8988T (cell line): Measurements from ENCODE around the gene TCERG1.

Experiments used
- DNase-seq: peaks from one replicate; pipeline ENCODE4 v3.0.0; 2011

The TCERG1 gene

DNA sequence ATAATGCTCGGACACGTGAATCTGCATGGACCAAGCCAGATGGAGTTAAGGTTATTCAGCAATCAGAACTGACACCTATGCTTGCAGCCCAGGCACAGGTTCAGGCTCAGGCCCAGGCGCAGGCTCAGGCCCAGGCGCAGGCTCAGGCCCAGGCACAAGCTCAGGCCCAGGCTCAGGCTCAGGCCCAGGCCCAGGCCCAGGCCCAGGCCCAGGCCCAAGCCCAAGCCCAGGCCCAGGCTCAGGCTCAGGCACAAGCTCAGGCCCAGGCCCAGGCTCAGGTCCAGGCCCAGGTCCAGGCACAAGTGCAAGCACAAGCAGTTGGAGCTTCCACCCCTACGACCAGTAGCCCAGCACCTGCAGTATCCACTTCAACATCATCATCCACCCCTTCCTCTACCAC, 11.8 kb downstream of the TCERG1 start:
- DNase-seq: no peak

DNA sequence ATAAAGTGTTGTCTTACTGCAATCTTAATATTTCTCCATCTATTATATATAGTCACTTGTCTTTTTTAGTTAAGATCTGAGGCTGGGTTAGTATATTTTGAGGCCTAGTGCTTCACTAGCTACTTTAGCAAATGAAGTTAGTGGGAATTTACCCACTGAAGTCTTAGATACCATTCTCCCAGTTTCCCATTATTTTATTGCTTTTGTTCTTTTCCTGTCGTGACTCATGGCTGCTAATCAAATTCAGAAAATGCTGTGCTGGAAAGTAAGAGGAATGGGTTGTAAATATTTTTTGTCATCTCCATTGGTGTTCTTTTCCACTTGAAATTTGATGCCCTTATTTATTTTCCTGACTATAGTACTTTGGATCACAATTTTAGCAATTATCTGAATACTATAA, 14.2 kb downstream of the TCERG1 start:
- DNase-seq: no peak

- DNase-seq: no peak
Observed at GRCh38 chr5:146463446-146463845, 16.3 kb downstream of the TCERG1 start.

GRCh38 chr5:146466521-146467349, 19.6 kb downstream of the TCERG1 start:
- DNase-seq: no peak

- no peak for DNase-seq
Observed at GRCh38 chr5:146467760-146468159, 20.6 kb downstream of the TCERG1 start.

GRCh38 chr5:146474065-146474464, 26.9 kb downstream of the TCERG1 start:
- DNase-seq: no peak

- DNase-seq: no peak
Observed at GRCh38 chr5:146475190-146475780, 28.2 kb downstream of the TCERG1 start.

- DNase-seq: no peak
Observed at GRCh38 chr5:146475906-146476305, 28.8 kb downstream of the TCERG1 start.

DNA sequence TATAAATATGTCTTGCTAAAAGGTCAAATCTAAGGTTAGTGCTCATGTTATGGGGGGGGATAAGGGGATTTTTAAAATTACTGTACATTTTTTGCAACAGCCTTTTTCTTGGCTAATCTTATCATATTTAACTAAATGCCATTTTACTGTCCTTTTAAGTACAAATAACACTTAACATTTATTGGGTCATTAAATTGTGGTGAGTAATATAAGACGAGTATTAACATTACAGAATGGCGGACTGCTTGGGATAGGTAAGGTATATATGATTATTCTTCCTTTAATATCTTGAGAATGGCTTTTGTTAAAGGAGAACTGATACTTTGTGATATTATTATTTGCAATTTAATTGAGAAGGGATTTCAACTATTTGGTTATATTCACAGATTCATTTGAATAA, 35.6 kb downstream of the TCERG1 start:
- no peak for DNase-seq

- DNase-seq: no peak
Observed at GRCh38 chr5:146484714-146485391, 37.7 kb downstream of the TCERG1 start.

DNA sequence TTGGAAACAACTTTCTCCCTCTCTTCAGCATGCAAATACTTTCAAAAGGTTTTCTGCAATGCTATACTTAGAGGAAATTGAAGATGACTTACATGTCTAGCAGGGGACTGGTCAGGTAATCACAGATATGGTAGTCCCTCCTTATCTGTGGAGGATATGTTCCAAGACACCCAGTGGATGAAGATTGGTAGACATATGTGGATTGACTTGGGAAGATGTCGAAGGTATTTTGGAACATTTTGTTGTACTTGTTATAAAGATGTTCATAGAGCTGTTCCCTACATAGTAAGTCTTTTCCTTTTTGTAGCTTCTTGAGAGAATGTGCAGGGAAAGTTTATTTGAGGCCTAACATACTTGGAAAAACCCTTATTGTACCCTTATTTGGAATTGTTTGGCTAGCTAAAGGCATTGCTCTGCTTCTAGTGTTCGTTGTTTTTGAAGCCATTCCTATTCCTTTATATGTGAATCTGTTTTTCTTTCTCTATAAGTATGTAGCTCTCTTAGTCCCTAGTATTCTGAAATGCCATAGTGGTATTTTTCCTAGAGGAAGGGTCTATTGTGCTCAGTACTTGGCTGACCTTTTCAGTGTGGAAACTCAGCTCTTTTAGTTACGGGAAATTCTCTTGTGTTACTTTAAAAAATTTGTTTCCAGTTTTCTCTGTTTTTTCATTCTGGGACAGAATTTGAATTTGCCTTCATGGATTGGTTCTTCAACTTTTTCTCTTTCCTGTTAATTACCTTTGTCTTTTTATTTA, 43.1 kb downstream of the TCERG1 start:
- DNase-seq: no peak

DNA sequence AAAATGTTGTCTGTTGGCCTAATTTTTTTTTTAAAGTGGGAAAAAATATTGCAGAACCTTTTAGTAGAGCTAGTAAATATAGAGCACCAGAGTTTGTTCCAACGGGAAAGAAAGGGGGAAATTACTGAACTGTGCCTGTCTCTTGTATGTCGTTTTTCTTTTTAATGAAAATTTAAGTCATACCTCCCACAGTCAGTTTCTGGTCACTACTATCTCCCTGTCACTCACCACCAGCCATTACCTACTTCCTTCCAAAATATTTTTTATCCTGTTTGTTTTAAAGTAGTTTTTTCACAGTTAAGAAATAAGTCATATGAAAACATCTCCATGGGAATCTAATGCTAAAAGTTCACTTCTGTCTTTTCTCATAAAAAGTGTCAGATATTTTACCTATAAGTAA, 47.5 kb downstream of the TCERG1 start:
- no peak for DNase-seq

DNA sequence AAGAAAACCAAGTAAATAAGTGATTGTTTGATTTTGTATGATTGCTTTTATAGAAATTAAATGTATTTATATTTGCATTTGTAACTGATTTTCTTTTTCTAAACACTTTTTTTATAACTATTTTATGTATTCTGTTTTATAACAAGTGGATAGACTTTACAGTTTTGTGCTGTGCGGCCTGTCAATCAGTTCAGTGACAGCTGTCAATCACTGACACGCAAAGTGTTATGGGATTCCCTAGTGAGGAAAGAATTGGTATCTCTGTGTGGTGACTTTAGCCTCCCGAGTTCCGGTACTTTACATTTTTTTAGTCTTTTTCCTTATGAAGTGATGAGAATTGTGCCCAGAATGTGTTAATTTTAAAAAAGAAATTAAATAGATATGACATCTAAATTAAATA, 52.5 kb downstream of the TCERG1 start:
- no peak for DNase-seq

DNA sequence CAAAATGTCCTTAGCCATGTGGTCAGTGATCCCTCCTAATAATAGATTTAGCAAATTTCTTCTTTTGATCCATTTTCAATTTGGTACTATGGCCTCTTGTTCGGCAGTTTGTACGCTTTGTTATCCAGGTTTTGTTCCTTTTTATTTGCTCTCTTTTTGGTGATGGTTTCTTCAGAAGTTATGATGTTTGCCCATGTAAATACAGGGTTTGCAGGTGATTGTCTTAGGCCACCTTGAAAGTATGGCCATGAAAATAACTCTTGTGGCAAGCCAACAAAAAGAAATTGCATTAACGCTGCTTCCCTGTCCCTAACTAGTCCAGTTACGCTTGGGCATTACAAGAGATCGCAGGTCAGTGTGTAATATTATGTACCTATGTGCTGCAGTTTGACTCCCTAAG, 60.3 kb downstream of the TCERG1 start:
- DNase-seq: no peak

- DNase-seq: no peak
Observed at GRCh38 chr5:146510559-146511125, 63.5 kb downstream of the TCERG1 start.

DNA sequence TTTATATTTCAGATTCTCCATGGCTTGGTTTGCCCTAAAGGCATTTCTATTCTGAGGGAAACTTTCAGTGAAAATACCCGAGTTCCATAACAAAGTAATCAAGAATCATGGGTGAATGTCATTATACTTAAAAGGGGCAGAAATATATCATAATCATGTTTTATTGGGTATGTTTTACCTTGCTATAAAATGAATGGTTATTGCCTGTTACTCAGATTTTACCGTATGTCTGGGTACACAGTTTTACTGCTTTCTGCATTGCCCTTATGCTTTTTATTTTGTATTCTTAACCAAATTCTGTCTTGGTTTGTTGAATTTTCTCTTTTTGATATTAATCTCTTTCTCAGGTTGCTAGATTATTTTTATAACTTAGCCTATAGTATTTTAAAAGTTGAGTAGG, 66.3 kb downstream of the TCERG1 start:
- no peak for DNase-seq

GRCh38 chr5:146514575-146514974, 67.4 kb downstream of the TCERG1 start:
- DNase-seq: no peak

DNA sequence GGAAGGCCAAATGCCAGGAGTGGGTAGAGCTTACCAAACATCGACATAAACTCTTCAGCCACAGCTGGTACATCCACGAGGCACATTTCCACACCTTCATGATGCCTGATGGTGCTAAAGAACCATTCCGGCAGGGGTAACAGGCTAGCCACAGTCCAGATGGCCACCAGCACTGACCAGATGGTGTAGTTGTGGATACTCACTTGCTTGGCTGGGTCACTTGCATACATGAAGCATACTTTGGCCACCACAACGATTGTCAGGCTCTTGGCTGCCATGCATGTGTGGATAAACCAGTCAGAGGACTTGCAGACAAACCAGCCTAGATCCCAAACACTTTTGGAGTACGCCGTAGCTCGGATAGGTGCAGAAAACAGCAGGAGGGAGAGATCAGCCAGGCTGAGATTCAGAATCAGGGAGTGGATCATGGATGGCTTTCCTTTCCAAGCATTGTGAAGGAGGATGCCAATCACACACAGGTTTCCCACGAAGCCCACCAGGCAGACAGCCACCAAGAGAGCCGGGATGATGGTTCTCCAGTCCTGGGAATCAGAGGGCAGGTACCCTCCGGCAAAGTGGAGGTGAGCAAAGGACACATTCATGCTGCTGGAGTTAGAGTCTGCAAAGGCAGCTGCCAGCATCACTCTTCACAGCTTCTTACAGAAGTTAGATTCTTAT, 68.5 kb downstream of the TCERG1 start:
- DNase-seq: no peak

- DNase-seq: no peak
Observed at GRCh38 chr5:146516151-146516475, 69.0 kb downstream of the TCERG1 start, which contains the start of gene GPR151. TSS of gene GPR151 (minus strand) at chr5:146516190. CDS start at chr5:146516113, 77 bp downstream.

- DNase-seq: no peak
Observed at GRCh38 chr5:146519554-146519953, 72.4 kb downstream of the TCERG1 start.

- DNase-seq: no peak
Observed at GRCh38 chr5:146520731-146521130, 73.6 kb downstream of the TCERG1 start.

- DNase-seq: no peak
Observed at GRCh38 chr5:146521403-146522106, 74.4 kb downstream of the TCERG1 start.
